Prostate gland (tissue), 2 donors: ENCODE results near the gene RNF121.

Experiments used
- POLR2A ChIP-seq: fragments of 450-650 bp; IDR thresholded peaks from one replicate; pipeline ENCODE4 v1.6.1; 2016; ENCODE audit warnings: antibody characterized with exemption, mild to moderate bottlenecking
- TF ChIP-seq, protein P1 (sequence below), 4 experiments: fragments of 200-600 bp in 2 of 4; fragments of 450-650 bp in 2 of 4; sonication (generic) in 2 of 4; IDR thresholded peaks; 1 replicate in 3 of 4; 2 replicates in 1 of 4; pipeline ENCODE4 v1.5.1; 2016 to 2019; ENCODE audit warnings: antibody characterized with exemption in 4 of 4, mild to moderate bottlenecking in 2 of 4, moderate library complexity in 2 of 4

DNA sequence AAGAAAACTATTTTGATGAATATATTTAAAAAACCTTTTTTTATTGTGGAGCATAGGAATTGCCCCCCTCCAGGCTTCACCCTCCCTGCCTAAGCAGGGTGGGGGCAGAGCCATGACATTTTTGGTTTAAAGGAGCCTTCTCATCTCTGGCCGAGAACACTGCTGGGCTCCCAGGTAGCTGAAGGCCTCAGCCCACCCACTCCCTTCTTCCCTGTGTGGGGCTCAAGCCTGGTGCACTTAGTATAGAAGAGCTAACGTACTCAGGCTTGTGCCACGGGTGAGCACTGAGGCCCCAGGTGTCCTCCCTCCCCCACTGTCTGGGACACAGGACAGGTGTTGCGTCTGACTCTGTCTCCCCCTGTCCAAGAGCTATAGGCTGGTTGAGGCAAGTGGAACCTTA is 67.7 kb downstream of the RNF121 start:
- TF ChIP-seq, protein P1, sequence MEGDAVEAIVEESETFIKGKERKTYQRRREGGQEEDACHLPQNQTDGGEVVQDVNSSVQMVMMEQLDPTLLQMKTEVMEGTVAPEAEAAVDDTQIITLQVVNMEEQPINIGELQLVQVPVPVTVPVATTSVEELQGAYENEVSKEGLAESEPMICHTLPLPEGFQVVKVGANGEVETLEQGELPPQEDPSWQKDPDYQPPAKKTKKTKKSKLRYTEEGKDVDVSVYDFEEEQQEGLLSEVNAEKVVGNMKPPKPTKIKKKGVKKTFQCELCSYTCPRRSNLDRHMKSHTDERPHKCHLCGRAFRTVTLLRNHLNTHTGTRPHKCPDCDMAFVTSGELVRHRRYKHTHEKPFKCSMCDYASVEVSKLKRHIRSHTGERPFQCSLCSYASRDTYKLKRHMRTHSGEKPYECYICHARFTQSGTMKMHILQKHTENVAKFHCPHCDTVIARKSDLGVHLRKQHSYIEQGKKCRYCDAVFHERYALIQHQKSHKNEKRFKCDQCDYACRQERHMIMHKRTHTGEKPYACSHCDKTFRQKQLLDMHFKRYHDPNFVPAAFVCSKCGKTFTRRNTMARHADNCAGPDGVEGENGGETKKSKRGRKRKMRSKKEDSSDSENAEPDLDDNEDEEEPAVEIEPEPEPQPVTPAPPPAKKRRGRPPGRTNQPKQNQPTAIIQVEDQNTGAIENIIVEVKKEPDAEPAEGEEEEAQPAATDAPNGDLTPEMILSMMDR (IDR thresholded peaks at IDR 0.05) = no peak
- TF ChIP-seq POLR2A = no peak
